K562 (cell line): ENCODE measurements around the gene DDX41.

ENCODE experiments used
- SP1 ChIP-seq: sonication (generic); formaldehyde crosslinking; IDR thresholded peaks from 2 replicates; pipeline ENCODE4 v1.8.1; 2022; ENCODE audit warnings: mild to moderate bottlenecking, missing genetic modification reagents
- TEAD4 ChIP-seq, 2 experiments: sonication (generic) in 1 of 2; formaldehyde crosslinking in 1 of 2; IDR thresholded peaks; 2 replicates each; pipeline versions ENCODE4 v1.6.1 to v1.8.0; 2012 to 2022; ENCODE audit warnings: borderline replicate concordance in 1 of 2, inconsistent platforms in 1 of 2, low read length in 1 of 2, mild to moderate bottlenecking in 1 of 2, missing genetic modification reagents in 1 of 2
- TRIM24 ChIP-seq, 2 experiments: fragments of 450-650 bp; IDR thresholded peaks; 2 replicates each; pipeline ENCODE4 v1.6.1; 2016
- ZBTB11 ChIP-seq, 3 experiments: fragments of 200-800 bp in 1 of 3; fragments of 250-450 bp in 1 of 3; fragments of 450-650 bp in 1 of 3; sonication (Bioruptor Pico) in 1 of 3; sonication (Bioruptor generic) in 1 of 3; formaldehyde crosslinking in 1 of 3; IDR thresholded peaks; 2 replicates each; pipeline versions ENCODE4 v1.6.1 to v1.8.0; 2016 to 2022; ENCODE audit warnings: mild to moderate bottlenecking in 2 of 3, missing genetic modification characterization in 2 of 3, missing compliant biosample characterization in 1 of 3, moderate library complexity in 1 of 3
- ZKSCAN8 ChIP-seq: fragments of 200-800 bp; sonication (Bioruptor generic); IDR thresholded peaks from 2 replicates; pipeline ENCODE4 v1.6.1; 2016; ENCODE audit warnings: missing genetic modification characterization, missing compliant biosample characterization

- TF ChIP-seq TRIM24 (IDR thresholded peaks at IDR 0.05), result no peak
- no peak for TF ChIP-seq ZBTB11 (CRISPR knock-in tag; IDR thresholded peaks at IDR 0.05)
- TF ChIP-seq SP1 (CRISPR knock-in tag), result no peak
- no peak for TF ChIP-seq ZKSCAN8 (CRISPR knock-in tag)
- TF ChIP-seq TEAD4 (IDR thresholded peaks at IDR 0.05; ENCODE audit: low read length), result no peak
- no peak for TF ChIP-seq TEAD4 (CRISPR knock-in tag; IDR thresholded peaks at IDR 0.05; ENCODE audit: borderline replicate concordance)
Measured at GRCh38 chr5:177491983-177492746, 24.6 kb downstream of the DDX41 start.
